HG02642 (cell line): ENCODE measurements around the gene TOP3A.

Experiments used
- ATAC-seq: cut with Tn5 transposase; IDR thresholded peaks from one replicate; pipeline ENCODE4 v1.9.1; 2021; ENCODE audit warnings: mild to moderate bottlenecking; ENCODE audit not compliant: unreplicated experiment, poor library complexity

TOP3A gene

DNA sequence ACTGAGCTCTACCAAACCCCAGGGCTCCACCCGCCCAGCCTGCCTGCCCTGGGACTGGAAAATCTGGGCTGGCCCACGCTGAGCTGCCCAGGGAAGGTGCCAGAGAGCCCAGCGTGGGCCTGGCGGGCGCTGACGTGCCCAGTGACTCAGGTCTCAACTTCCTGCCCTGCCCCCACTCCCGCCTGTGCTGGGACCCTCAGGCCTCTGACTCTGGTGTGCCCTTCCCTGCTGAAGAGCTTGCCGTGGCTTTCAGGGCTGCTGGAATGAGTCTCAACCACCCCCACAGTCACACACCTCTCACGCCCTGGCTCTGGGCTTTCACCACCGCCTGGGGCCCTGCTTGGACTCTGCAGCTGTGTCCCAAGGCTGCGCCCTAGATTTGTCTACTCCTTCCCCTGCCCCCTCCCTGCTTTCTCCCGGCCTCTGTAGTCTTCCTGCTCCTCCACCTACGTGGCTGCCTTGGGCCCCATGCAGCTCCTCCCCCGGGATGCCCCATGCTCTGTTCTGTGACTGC lies 79.0 kb downstream of the TOP3A start:
- no peak for ATAC-seq

DNA sequence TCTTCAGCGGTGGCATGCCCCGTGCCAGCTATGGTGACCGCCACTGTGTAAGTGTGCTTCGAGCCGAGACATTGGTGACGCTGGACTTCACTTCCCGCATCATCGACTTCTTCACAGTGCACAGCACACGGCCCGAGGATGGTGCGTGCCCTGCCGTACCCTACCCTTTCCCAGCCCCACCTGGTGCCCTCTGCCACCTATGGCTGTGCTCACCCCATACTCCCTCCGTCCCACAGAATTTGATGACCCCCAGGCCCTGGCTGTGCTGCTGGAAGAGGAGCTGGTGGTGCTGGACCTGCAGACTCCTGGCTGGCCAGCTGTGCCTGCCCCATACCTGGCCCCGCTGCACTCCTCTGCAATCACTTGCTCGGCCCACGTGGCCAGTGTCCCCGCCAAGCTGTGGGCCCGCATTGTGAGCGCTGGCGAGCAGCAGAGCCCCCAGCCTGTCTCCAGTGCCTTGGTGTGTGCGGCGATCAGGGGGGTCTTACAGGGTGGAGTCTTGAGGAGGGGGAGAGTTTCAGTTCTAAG lies 79.9 kb downstream of the TOP3A start:
- ATAC-seq: no peak

DNA sequence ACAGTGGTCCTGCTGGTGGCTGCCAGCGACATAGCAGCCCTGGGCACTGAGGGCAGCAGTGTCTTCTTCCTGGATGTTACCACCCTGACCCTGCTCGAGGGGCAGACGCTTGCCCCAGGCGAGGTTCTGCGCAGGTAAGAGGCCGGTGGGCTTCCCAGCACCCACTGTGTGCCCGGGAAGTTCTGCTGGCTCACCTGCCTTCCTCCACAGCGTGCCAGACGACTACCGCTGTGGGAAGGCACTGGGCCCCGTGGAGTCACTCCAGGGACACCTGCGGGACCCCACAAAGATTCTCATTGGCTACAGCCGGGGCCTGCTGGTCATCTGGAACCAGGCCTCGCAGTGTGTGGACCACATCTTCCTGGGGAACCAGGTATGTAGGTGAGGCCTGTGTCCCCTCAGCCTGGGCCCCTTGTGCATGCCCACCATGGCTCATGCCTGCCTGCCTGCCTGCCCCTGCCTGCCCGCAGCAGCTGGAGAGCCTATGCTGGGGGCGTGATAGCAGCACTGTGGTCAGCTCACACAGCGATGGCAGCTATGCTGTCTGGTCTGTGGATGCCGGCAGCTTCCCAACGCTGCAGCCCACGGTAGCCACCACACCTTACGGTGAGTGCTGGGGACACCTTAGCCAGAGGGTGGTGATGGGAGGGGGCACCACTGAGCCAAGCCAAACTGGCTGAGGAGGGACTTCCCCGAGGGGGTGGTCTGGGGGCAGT lies 80.8 kb downstream of the TOP3A start:
- no peak for ATAC-seq

DNA sequence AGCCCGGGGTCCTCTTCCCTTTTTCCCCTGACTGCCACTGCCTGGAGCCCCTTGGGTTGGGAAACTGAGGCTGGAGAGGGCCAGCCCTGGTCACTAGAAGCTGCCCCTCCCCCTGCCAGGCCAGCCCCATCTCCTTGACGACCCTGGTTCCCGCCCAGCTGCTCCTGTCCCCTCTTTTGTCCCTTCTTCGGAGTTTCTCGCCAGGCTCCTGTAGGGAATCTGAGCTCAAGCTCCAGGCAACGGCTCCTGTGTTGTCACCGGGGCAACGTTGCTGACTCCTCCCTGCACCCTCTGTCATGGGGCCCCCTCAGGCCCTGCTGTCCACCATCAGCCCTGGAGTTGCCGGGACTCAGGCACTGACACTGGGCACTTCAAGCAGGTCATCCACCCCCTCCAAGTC lies 83.6 kb downstream of the TOP3A start:
- ATAC-seq: no peak

DNA sequence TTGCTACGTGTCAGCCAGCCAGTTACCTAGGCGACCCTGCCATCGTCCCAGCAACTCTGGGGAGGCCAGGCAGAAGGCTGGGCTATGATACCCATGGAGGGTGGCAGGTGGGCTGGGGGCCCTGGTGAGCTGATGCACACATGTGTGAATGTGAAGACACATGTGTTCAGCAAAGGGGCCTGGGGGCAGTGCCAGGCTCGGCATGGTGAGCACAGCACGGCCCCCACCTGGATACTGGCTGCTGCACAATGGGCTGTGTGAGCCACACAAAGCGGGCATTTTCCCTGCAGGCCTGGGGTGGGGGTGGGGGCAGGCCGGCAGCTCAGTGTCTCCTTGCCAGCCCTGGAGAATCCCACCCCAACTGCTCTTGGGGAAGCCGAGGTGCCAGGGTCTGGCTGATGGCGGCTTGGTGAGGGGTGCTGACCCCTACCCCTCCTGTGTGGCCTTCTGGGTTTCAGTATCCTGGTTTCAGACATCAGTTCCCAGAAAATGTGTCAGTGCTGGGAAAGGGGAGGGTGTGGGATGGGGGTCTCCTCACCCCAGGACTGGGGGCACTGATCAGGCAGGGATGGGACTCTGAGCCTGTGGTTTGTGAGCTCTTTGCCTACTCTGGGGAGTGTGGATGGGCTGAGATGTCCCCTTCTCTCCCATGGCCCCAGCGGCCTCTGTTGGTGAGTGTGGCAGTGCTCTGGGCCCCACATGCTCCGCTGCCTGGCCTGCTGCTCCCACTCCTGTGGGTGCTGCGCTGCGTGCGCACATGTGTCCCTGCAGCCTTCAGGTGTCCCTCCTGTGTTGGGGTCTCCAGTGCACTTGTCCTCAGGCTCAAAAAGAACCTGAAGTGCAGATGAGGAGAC lies 84.3 kb downstream of the TOP3A start:
- no peak for ATAC-seq

DNA sequence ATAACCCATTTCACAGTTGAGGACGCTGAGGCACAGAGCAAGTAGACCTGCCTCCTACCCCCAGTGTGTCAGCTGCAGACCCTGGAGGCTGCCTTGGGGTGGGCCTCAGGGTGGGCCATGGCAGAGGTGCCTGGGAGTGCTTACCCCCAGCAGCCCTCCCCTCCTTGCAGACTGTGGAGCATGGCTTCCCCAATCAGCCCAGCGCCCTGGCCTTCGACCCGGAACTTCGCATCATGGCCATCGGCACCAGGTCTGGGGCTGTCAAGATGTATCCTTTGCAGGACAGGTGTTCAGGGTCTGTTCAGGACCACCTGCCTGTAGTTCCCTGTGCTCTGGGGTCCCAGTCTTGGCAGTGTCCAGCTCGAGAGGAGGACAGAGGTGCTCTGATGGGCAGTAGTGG lies 85.0 kb downstream of the TOP3A start:
- ATAC-seq: no peak

DNA sequence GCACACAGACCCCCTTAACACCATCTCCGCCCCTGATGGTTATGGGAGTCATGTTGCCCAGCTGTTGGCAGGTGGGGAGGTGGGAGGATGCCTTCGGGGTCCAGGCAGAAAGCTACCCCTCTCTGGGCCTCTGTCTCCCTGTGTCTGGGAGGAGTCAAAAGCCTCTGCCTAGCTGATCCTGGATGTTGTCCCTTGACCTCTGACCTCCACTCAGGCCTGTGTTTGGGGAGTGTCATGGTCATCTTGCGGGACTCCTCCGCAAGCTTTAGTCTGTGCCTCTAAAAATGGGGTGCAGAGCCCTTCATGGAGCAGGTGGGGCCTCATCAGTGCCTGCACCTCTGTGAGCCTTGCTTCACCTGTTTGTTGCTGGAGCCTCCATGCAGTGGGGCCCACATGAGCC lies 85.5 kb downstream of the TOP3A start:
- no peak for ATAC-seq

DNA sequence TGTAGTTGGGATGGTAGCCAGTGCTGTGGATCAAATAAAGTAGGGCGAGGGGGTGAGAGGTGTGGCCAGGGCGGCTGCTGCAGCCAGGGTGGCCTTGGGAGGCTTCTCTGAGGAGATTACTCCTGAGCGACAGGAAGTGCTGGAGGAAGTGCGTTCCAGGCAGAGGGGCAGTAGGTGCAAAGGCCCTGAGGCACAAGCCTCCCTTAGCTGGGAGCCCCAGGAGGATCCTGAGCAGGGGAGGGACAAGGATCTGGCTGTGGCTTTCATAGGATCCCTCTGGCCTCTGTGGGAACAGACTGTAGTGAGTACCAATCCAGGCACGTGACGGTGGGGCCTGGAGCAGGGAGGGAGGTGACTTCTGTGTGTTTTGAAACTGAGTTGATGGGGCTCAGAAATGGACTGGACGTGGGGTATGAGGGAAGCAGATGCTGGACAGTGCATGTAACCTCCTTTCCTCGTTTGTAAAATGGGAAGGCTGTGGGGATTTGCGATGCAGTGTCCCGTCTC lies 86.6 kb downstream of the TOP3A start:
- no peak for ATAC-seq

DNA sequence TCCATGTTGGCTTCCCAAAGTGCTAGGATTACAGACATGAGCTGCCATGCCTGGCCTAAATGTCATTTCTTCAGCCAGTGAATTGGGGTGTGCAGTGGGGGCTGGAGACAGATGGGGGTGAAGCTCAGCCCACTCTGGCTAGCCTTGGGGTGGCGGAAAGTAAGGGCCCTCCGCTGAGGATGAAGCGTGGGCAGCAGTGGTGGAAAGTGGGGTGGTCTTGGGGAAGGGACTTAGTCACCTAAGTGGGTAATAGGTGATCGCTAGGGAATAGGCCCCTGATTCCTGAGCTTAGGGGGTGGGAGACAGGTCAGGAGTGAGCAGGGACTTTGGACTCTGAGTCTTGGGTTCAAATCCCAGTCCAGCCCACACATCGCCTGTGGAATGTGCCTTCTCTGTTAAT lies 87.2 kb downstream of the TOP3A start:
- no peak for ATAC-seq

DNA sequence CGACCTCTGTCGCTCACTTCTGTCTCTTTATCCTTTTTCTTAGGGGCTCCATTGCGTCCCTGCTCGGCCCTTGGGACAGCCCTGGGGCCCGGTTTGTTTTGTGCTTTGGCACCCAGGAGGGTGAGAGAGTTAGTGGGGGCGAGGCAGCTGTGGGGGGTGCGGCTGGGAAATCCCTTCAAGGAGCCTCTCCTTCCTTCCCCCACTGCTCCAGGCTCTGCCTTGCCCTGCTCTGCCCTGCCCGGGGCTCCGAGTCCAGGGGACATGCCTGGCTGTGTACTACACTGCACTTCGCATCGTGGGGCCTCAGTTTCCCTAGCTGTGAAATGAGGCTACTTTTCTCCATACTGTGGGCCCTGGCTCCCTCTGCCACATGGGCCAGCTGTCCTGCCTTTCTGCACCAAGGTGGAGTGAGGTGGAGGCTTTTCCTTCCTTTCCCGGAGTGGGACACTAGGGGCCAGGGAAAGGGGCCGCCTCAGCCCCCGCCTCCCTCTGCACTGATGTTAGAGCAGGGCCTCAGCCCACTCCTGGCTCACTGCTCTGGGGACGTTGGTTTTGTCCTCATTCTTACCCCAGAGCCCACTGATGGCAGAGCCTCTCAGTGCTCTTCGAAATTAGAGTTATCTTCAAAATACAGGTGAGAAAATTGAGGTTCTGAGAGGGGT lies 88.4 kb downstream of the TOP3A start:
- no peak for ATAC-seq

DNA sequence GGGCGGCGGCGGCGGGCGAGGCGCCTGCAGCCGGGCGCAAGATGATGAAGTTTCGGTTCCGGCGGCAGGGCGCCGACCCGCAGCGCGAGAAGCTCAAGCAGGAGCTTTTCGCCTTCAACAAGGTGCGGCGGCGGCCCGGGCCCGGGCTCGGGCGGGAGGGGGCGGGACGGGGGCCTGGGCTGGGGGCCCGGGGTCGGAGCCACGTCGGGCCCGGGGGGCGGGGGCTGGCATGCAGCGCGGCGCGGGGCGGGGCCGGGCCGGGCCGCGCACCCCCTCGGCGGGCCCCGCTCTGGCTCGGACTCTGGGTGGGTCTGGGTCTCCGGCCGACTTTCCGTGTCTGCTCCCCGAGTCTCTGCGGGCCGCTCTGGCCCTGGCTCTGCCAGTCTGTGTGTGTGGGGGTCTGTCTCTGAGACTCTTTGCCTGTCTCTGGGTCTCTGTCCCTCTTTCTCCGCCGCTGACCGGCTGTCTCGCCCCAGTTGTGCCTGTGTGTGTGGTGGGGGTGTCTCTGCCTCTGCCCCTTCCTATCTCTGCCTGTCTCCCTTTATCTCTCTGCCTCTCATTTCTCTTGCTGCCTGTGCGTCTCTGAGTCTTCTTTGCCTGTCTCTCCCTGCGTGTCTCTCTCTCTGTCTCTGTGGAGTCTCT lies 89.0 kb downstream of the TOP3A start:
- ATAC-seq: peak; percentile 13

DNA sequence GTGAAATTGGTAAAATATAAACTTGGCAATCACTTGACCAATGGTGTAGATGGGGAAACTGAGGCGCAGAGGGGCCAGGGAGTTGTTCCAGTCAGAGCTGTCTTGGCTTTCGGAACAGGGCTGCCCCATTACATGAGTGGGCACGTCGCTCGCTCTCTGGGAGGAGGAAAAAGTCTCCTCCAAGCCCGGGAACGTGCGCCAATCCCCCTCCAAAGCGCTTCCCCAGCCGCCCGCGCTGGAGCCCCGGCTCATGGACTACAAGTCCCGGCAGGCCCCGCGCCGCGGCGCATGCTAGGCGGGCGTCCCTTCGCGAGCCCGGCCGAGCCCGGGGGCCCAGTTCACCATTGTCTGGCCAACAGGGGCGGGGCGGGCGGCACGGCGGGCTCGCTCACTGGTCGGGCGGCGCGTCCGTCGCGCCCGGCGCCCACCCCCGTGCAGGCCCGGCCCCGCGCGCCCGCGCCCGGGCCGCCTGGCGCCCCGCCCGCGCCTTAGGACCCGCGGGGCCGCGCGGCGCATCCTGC lies 89.6 kb downstream of the TOP3A start, which contains the start of gene LLGL1:
TSS of gene LLGL1 (plus strand) at position 515 of the 521 bp plus-strand sequence. CDS start 48 bp downstream, outside the sequence.
- peak; percentile 89 for ATAC-seq

DNA sequence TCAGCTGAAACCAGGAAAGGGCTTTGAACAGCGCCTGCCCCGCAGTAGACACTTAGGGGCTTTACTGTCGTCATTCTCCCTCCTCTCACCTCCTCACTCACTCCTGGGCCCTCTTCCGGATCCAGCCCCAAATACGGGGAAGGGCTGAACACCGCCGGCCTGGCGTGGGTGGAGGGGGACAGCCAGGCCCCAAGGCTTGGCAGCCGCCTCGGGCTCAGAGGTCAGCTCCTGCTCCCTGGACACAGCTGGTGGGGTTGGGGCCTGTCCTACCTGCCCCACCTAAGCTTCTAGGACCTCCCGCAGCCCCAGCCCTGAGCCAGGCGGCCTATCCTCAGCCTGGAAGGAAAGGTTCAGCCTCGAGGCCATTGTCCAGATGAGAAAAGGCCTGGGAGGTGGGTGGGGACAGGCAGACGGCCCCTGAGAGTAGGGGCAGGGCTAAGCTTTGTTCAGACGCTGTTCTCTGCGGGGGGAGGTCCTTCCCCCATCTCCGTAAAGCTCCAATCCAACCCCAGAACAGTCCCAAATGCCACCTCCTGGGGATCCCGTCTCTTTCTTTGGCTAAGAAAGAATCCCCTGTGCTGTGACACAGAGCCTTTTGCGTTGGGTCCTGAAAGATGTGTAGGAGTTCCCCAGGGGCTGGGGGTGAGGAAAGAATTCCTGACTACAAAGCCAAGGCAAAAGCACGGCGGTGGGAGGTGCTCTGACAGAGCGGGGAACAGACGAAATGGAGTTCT lies 90.2 kb downstream of the TOP3A start:
- no peak for ATAC-seq

DNA sequence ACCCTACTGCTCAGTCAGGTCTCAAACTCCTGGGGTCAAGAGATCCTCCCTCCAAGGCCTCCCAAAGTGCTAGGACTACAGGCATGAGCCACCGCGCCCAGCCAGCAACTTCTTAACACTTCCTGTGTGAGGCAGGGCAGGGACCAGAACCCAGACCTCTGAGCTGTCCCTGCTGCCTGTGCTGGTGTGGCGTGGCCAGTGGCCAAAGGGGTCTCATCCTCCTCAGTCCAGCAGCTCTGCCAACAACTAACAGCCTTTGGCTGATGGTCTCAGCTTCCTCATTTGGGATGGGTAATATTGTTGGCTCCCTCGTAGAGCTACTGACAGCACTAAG lies 90.8 kb downstream of the TOP3A start:
- ATAC-seq: no peak
